GM19240 (cell line): ENCODE data around the gene COX14.
"Not testable (repeated sequence)": the region's sequence is repeated elsewhere in the genome, so short reads cannot be mapped to it uniquely, and the experiment has no call there.

ENCODE experiments used
- DNase-seq: peaks from one replicate; pipeline ENCODE4 v3.0.0; 2011; ENCODE audit warnings: low spot score; ENCODE audit not compliant: insufficient read length

The COX14 gene

DNA sequence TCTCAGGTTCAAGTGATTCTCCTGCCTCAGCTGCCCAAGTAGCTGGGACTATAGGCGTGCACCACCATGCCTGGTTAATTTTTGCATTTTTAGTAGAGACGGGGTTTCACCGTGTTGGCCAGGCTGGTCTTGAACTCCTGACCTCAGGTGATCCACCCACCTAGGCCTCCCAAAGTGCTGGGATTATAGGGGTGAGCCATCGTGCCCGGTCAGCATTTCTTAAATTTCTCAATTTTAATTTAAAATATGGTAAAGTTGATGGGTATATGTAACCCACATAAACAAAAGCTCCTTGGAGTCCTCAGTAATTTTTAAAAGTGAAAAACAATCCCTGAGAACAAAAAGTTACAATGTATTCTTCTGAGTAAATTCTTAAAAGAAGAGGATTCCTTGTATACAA is 42.9 kb downstream of the COX14 start:
- DNase-seq: not testable (repeated sequence)

DNA sequence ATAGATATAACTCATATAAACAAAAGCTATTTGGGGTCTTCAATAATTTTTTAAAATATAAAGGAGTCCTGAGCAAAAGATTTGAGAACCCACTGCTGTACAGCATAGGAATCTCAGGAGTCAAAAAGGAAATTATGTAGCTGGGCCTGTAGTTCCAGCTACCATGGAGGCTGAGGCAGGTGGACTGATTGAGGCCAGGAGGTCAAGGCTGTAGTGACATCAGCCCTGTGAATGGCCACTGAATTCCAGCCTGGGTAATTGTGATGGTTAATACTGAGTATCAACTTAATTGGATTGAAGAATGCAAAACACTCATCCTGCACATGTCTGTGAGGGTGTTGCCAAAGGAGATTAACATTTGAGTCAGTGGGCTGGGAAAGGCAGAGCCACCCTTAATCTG is 44.6 kb downstream of the COX14 start:
- DNase-seq: no peak

DNA sequence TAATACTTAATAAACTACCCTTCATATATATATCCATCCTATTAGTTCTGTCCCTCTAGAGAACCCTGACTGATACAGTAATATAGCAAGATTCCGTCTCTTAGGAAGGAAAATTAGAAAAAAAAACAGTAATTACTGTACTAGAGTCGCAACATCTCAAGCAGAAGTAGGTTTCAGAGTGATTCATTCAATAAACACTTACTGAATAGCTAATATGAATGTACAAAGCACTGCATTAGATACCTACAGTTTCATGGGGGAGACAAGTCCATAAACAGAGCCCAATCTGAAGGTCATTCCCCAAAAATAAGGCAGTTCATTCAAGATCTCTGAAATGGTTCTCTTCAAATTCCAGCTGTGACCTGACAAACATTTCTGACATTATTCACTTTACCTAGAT is 45.2 kb downstream of the COX14 start:
- DNase-seq: no peak

DNA sequence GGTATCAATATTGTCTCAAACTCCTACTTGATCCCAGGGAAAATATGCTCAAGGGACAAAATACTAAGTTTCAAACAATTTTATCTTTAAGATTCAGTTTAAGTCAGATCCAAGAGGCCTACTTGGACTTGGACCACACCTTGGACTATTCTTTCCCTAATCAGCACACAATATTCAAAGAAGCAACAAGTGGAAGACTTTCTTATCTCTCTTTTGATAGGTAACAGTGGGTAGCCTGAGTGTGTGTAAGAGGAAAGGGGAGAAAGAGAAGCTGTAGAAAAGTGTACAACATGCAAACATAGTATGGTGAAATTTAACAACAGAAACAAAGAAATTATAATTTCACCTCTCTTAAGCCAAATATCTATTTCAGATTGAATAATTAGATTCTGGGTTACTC is 48.6 kb downstream of the COX14 start:
- no peak for DNase-seq

DNA sequence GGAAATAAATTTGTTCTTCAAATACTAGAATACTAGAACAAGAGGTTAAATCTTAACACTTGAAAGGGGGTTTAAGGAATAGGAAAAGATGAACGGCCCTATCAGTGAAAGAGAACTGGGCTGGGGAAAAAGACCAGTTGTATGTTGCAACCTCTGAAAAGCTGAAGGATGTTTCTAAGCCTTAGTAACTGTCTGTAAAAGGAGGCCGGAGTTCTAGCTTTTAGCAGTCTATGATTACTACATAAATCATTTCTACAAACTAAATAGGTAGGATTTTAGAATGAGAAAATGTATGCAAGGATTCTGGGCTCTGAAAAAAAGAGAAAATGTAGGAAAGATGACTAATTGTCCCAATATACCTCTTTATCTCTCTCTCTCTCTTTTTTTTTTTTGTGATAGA is 50.2 kb downstream of the COX14 start:
- no peak for DNase-seq

DNA sequence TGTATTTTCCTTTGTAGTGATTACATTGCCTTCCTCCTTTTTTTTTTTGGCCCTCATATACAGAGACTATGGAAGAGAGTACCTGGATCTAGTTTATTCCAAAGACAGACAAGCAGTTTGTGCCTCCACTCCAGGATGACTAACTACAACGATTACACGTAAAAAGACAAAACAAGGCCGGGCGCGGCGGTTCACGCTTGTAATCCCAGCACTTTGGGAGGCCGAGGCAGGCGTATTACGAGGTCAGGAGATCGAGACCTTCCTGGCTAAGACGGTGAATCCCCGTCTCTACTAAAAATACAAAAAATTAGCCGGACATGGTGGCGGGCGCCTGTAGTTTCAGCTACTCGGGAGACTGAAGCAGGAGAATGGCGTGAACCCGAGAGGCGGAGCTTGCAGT is 52.9 kb downstream of the COX14 start:
- DNase-seq: no peak

DNA sequence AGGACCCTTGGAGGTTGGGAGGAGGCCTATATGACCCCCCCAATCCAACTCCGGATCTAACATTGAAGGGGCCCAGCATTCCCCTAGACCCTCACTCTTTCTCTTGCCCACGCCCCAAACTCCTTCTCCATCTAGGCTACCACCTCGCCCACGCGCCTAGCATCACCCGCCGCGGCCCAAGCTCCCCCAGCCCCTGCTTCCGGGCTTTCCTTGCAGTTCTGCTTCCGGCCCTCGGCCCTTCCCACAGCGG is 54.7 kb downstream of the COX14 start:
- DNase-seq: no peak

DNA sequence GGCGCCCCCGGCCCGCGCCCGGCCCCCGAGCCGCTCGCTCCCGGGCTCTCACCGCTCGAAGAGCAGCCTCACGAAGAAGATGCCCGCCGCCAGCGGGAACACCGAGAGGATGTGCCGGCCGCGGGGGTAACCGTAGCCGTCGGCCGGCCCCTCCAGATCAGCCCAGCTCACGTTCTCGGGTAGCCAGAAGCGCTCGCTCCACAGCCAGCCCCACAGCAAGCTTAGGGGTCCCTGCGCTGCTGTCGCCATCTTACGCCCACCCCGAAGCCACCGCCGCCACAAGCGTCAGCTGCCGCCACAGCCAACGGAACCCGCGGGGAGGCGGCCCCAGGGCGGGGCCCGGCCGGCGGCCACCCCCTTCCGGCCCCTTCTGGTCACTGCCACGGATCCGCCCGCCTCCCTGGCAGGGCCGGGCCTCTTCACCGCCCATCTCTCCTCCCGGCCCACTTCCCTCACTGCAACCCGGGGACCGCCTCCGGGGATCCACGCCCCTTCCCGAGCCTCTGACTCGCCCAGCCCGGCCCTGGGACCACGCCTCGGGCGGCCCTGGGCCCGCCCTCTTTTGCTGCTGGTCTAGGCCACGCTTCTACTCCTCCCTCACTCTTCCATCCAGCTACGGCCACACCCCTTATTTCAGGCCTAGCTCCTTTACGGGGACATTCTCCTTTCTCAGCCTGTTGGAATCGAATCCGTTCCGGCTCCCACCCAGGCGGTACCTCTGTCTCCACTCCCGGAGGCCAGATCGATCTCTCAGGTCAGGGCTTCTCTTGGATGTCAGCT is 55.2 kb downstream of the COX14 start, which contains the start of gene CERS5:
CERS5 (minus strand) TSS at position 321 of the 780 bp plus-strand sequence; CDS start at position 249, 72 bp downstream.
- DNase-seq: peak; percentile 92
